ENCODE results near the gene PELI2. TPM values are rescaled to one million over a fixed set of nuclear protein-coding genes. Genes with fewer than 3 reads are reported as not detected.

The PELI2 gene
- total and polyA plus RNA-seq, 8 donors, result 10.3 to 15.0 (median 11.6) TPM

- Histone ChIP-seq H3K9me3 (no peaks in the 10 kb centered on the region), H3K4me3 (no peak overlapping the region), H3K27me3 (no peaks in the 10 kb centered on the region), H3K36me3 (peaks cover 0 to 11% of the 10 kb centered on the region in 2 donors), H3K4me1 (no peaks in the 10 kb centered on the region), H3K27ac (no peak overlapping the region)
- intact Hi-C loops (cut with DNase I), result no loop called here
- no peak for DNase-seq
- no peak for ATAC-seq
- no peak for TF ChIP-seq CTCF (IDR thresholded peaks at IDR 0.05)
Observed at GRCh38 chr14:56299306-56299984, 181.2 kb downstream of the PELI2 start.

GRCh38 chr14:56300495-56300894, 182.3 kb downstream of the PELI2 start:
- H3K4me3 ChIP-seq, result no peak overlapping the region
- no peaks in the 10 kb centered on the region for H3K9me3 ChIP-seq
- no peaks in the 10 kb centered on the region for H3K4me1 ChIP-seq
- intact Hi-C loops (cut with DNase I), result no loop called here
- TF ChIP-seq CTCF (IDR thresholded peaks at IDR 0.05), result no peak
- H3K27ac ChIP-seq, result no peak overlapping the region
- H3K36me3 ChIP-seq, result peaks cover 0 to 11% of the 10 kb centered on the region in 2 donors
- ATAC-seq, result no peak
- no peaks in the 10 kb centered on the region for H3K27me3 ChIP-seq
- DNase-seq, result no peak

- TF ChIP-seq CTCF (IDR thresholded peaks at IDR 0.05), result no peak
- Histone ChIP-seq H3K9me3 (no peaks in the 10 kb centered on the region), H3K4me1 (no peaks in the 10 kb centered on the region), H3K27me3 (no peaks in the 10 kb centered on the region), H3K27ac (no peak overlapping the region), H3K4me3 (no peak overlapping the region), H3K36me3 (no peaks in the 10 kb centered on the region)
- no peak for DNase-seq
- no peak for ATAC-seq
- intact Hi-C loops (cut with DNase I), result no loop called here
Observed at GRCh38 chr14:56304456-56304855, 186.2 kb downstream of the PELI2 start.

- H3K4me3 ChIP-seq, result no peak overlapping the region
- DNase-seq (no peak), ATAC-seq (no peak)
- no peak overlapping the region for H3K27ac ChIP-seq
- no peaks in the 10 kb centered on the region for H3K9me3 ChIP-seq
- intact Hi-C loops (cut with DNase I), result no loop called here
- H3K36me3 ChIP-seq, result no peaks in the 10 kb centered on the region
- H3K27me3 ChIP-seq, result no peaks in the 10 kb centered on the region
- TF ChIP-seq CTCF (IDR thresholded peaks at IDR 0.05), result no peak
- no peaks in the 10 kb centered on the region for H3K4me1 ChIP-seq
Observed at GRCh38 chr14:56309198-56309597, 191.0 kb downstream of the PELI2 start.

- no peak for DNase-seq
- no peak for ATAC-seq
- intact Hi-C loops (cut with DNase I), result no loop called here
Observed at GRCh38 chr14:56310643-56311042, 192.4 kb downstream of the PELI2 start.

More at GRCh38 chr14:56310643-56311042, 192.4 kb downstream of the PELI2 start:
- H3K27ac ChIP-seq, result no peak overlapping the region
- no peak for TF ChIP-seq CTCF (IDR thresholded peaks at IDR 0.05)
- no peak overlapping the region for H3K4me3 ChIP-seq
- H3K27me3 ChIP-seq, result no peaks in the 10 kb centered on the region
- no peaks in the 10 kb centered on the region for H3K36me3 ChIP-seq
- no peaks in the 10 kb centered on the region for H3K9me3 ChIP-seq
- H3K4me1 ChIP-seq, result no peaks in the 10 kb centered on the region
